GM19438 (cell line): ENCODE data around the gene CPSF4L.
"Not testable (repeated sequence)": the region's sequence is repeated elsewhere in the genome, so short reads cannot be mapped to it uniquely, and the experiment has no call there.

Experiments used
- ATAC-seq: cut with Tn5 transposase; IDR thresholded peaks from one replicate; pipeline ENCODE4 v1.9.1; 2021; ENCODE audit warnings: low read depth; ENCODE audit not compliant: unreplicated experiment

The CPSF4L gene

GRCh38 chr17:73261617-73261951, at the start of gene CPSF4L:
TSS of gene CPSF4L (minus strand) at chr17:73261880. CDS start at chr17:73261818, 62 bp downstream.
- no peak for ATAC-seq

- peak; percentile 25 for ATAC-seq
Observed at GRCh38 chr17:73311428-73311780, 49.7 kb upstream of the CPSF4L start.

- no peak for ATAC-seq
Observed at GRCh38 chr17:73309727-73310596, 48.3 kb upstream of the CPSF4L start.

GRCh38 chr17:73308959-73309358, 47.3 kb upstream of the CPSF4L start:
- ATAC-seq = not testable (repeated sequence)

- no peak for ATAC-seq
Observed at GRCh38 chr17:73308017-73308823, 46.5 kb upstream of the CPSF4L start.

- no peak for ATAC-seq
Observed at GRCh38 chr17:73307130-73307529, 45.5 kb upstream of the CPSF4L start.

GRCh38 chr17:73305845-73306836, 44.5 kb upstream of the CPSF4L start:
- ATAC-seq = no peak

- no peak for ATAC-seq
Observed at GRCh38 chr17:73304971-73305812, 43.5 kb upstream of the CPSF4L start.

GRCh38 chr17:73304438-73304837, 42.8 kb upstream of the CPSF4L start:
- ATAC-seq = no peak

- no peak for ATAC-seq
Observed at GRCh38 chr17:73302189-73302588, 40.5 kb upstream of the CPSF4L start.

GRCh38 chr17:73301369-73301768, 39.7 kb upstream of the CPSF4L start:
- ATAC-seq = no peak

- no peak for ATAC-seq
Observed at GRCh38 chr17:73300392-73300791, 38.7 kb upstream of the CPSF4L start.

- peak; percentile 71 for ATAC-seq
Observed at GRCh38 chr17:73297934-73298861, 36.5 kb upstream of the CPSF4L start.

- ATAC-seq = no peak
Observed at GRCh38 chr17:73293480-73293911, 31.8 kb upstream of the CPSF4L start.

- ATAC-seq = no peak
Observed at GRCh38 chr17:73293031-73293430, 31.4 kb upstream of the CPSF4L start.

GRCh38 chr17:73292031-73292531, 30.4 kb upstream of the CPSF4L start:
- ATAC-seq = no peak

- ATAC-seq = peak; percentile 83
Observed at GRCh38 chr17:73291260-73291801, 29.7 kb upstream of the CPSF4L start.
